ENCODE measurements around the gene ATRNL1. TPM values are rescaled to one million over a fixed set of nuclear protein-coding genes. Genes with fewer than 3 reads are reported as not detected.

ATRNL1 gene
- polyA plus RNA-seq, 3 donors, result 23.6 to 28.3 (median 26.8) TPM

DNA sequence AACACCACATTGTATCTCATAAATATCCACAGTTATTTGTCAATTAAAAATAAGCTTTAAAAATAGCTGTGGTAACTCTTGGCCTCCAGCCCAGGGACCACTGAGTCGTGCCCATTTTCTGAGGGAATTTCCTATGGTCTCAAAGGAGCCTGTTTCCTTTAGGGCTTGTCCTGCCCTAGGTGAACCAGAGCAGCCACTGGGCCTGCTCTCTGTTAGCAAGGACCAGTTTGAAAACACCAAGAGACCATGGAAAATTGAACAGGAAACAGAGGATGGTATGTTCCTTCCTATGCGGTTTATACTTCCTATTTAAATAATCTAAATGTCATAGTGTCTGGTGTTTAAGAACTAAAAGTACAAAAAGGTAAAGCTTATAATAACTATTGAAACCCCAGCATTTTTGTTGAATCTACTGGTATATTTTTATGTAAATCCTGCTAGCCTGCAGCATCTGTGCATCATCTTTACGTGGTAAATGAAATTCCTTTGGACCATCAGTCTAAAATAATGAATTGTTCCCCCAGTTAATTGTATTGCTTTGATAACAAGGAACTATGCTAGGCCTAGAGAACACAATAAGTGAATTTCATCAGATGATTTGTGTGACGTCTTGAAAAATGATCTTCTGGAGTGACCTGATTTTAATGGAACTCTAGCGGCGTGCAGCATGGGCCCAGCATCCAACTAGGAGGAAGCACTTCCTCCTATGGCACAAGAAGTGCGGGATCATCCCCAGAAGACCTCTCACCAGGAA lies 846.1 kb downstream of the ATRNL1 start:
- DNase-seq (ENCODE audit: low read depth in 3 of 3, low spot score in 2 of 3), result no peak

DNA sequence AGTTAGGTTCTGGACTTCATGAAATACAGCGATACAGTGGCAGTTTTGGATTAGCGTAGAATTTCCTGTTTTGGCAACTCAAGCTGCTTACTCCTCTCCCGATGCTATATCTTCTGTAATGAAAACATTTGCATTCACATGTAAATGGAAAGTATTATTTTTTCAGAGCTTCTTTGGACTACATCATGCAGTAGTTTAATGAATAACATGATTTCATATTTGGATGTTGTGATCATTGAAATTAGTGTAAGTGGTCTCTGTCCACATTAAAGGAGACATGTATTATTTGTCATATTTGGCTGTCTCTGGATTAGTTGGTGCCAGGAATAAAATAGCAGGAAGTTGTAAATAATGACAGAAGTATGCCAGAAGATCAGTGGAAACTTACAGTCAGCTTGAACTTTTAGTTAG lies 848.2 kb downstream of the ATRNL1 start:
- DNase-seq (ENCODE audit: low read depth in 3 of 3, low spot score in 2 of 3), result no peak

DNA sequence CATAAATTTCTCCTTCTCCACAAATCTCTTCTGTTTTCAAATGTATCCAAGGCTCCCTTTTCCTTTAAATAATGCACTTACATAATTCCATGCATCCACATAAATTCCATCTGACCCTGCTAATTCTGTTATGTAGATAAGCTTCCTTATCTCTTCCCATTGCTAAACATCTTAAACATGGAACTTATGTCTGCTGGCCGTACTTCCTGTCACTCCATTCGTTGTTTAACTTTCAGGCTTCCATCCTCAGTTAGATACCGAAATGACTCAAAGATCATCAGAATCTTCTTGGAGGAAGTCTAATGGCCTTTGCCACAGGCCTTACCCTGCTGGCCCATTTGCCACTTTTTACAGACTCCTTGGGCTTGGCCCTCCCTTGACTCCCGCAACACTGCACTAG lies 848.9 kb downstream of the ATRNL1 start:
- no peak for DNase-seq (ENCODE audit: low read depth in 3 of 3, low spot score in 2 of 3)

DNA sequence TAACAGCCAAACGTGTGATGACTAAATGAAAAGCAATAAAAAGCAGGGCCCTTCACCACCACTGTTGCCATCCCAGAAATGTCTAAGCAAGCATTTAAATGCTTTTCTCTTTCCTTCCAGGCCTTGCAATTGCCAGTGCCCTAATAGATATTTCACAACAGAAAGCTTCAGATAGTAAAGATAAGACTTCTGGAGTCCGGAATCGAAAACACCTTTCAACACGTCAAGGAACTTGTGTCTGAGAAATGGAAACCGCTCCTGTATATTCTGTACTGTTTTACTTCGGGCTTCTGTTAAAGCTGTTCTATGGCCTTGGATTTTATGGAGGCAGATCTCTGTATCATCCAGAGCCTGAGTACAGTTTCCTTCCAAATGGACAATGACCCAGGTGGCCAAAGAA lies 851.4 kb downstream of the ATRNL1 start:
- DNase-seq (ENCODE audit: low read depth in 3 of 3, low spot score in 2 of 3), result no peak

DNA sequence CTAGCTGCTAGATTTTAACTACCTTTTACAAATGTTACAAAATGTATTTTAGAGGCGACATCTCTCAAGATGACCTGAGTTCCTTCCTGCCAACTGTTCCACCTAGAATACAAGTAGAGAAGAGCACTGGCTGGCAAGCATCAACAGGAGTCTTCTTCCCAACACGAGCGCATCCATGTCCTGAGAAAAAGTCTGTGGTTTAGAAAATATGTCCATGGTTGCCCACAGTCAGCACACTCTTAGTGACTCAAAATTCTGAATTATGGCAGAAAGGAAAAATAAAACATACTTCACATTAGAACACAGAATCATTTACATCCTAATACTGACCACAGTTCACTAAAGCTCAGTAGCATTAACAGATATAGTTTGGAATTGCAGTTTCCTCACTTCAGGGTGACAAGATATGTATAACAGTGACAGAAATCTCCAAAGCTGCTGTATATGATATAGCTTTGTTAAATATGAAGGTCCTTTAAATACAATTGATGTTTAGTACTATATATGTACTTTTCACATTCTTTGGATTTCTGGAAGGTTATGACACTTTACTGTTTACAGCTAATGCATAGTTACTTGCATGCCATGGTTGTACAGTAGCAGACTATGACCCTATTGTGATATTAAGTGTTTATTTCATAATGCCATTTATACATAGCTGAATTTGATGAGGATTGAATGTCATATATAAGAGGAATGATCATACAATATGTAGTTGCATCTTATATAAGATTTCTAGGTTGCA lies 852.7 kb downstream of the ATRNL1 start:
- DNase-seq (ENCODE audit: low read depth in 3 of 3, low spot score in 2 of 3), result no peak

DNA sequence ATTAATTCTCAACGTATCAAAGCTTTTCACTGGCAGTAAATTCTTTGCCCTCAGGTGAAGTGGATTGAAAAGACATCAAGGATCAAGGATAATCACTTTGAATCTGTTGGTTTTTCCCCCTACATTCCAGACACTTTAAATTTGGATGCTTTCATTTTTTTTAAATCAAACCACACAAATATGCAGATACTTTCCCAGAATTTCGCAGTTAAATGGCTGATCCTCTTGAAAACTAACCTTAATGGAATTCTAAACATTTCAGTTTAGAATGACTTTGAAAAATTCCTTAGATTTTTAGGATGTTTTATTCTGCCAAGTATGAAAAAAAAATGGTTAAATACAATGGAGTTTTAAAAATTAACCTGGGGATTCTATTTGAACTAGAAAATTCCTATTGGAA lies 853.9 kb downstream of the ATRNL1 start:
- no peak for DNase-seq (ENCODE audit: low read depth in 3 of 3, low spot score in 2 of 3)

DNA sequence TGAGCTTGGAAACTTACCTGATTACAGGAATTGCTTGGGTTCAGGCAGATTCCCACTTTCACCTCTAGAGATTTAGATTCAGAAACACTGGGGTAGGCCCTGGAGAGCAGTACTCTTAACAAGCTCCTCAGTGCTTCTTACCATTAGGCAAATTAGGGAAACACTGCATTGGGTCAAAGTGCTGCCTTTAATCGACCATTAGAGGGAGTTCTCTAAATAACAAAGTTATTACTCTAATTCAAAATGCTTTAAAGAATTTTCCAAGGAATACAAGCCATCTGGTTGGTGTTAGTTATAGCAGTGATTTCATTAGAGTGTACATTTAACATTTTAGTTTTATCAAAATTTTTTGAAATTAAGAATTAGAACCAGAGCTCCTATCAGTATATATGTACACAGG lies 855.3 kb downstream of the ATRNL1 start:
- no peak for DNase-seq (ENCODE audit: low read depth in 3 of 3, low spot score in 2 of 3)

DNA sequence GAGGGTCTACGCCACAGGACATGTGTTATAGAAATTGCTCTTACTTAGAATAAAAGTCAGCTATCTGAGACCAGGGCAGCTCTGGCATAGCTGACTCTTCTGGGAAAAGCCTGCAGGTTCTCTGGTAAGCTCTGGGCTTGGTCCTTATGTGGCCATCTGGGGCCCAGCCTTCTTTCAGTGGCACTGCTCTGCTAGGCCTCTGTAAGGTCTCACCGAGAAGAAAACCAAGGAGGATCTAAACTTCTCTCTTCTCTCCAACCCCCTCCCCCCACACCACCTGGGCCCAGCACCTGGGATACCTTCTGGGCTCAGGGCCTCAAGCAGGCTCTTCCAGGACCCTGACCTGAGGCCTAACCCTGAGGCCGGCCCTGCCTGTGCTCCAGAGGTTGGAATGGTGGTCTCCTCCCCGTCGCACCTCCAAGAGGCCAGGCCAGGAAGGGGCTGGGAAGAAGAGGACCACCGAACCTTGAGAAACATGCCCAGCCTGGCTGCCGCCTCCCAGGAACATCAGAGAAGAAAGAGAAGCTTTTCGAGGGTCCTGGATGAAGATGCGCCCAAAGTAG lies 856.2 kb downstream of the ATRNL1 start:
- DNase-seq (ENCODE audit: low read depth in 3 of 3, low spot score in 2 of 3), result no peak

DNA sequence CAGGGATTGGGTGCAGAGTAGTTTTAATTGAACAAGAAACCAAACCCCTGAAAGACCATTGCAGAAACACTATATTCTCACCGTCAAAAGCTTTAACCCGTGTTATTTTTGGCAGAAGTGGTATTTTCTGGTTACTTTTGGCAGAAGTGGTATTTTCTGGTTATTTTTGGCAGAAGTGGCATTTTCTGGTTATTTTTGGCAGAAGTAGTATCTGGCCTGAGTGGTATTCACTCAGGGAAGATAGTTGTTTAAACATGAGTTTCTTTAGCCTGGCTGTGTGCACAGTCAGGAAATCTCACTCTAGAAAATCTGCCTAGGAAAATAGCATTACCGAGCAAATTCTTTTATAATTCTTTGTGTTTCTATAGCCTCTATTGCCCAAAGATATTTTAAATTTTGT lies 857.2 kb downstream of the ATRNL1 start:
- no peak for DNase-seq (ENCODE audit: low read depth in 3 of 3, low spot score in 2 of 3)

DNA sequence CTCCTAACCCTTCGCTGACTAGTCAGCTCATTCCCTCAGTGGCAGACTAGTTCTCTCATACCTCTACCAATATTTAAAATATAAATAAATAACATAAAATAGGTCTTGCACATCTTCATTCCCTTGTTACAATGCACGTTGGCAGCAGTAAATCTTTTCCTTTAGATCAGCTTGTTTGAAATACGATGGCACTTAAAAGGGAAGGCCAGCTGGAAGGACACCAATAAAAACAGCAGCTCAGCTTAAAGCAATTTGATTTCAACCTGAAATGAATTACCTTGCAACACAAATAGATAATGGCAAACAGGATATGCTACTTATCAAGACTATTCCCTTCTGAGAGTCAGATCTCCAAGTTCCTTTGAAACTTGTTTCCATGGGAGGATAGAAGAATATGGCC lies 858.1 kb downstream of the ATRNL1 start:
- no peak for DNase-seq (ENCODE audit: low read depth in 3 of 3, low spot score in 2 of 3)

DNA sequence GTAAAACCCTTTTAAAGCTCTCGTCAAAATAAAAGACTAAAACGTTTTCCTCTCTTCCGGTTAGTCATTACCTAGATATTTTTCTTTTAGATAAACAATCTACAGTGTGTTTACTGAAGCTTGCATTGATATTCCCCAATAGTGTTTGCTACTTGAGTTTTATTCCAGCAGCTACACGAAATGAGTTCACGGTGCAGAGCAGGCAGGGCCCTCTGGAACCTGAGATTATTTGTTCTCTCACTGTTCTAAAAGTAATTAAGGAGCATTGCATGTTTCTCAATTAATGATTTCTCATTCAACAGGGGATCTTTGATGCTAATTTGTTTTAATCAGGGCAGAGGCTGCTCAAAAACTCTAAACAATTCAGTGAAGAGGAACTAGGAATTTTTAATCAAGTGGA lies 860.1 kb downstream of the ATRNL1 start:
- DNase-seq (ENCODE audit: low read depth in 3 of 3, low spot score in 2 of 3), result no peak

DNA sequence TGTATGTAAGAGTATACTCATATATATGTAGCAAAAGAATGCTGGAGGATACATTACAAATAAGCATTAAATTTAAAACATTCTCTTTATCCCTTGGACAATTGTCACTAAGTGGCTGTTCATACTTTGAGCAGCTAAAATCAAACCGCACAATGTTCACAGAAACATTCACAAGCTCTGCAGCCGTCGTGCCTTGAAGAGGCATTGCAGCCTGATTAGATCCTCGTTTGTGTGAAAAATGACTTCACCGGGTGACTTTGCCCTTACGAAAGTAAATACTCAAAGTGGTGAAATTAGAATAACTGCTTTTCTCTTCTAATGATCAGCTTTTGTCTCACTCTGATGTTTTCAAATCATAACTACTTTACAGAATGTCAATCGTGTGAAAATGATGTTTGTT lies 860.8 kb downstream of the ATRNL1 start:
- DNase-seq (ENCODE audit: low read depth in 3 of 3, low spot score in 2 of 3), result no peak

DNA sequence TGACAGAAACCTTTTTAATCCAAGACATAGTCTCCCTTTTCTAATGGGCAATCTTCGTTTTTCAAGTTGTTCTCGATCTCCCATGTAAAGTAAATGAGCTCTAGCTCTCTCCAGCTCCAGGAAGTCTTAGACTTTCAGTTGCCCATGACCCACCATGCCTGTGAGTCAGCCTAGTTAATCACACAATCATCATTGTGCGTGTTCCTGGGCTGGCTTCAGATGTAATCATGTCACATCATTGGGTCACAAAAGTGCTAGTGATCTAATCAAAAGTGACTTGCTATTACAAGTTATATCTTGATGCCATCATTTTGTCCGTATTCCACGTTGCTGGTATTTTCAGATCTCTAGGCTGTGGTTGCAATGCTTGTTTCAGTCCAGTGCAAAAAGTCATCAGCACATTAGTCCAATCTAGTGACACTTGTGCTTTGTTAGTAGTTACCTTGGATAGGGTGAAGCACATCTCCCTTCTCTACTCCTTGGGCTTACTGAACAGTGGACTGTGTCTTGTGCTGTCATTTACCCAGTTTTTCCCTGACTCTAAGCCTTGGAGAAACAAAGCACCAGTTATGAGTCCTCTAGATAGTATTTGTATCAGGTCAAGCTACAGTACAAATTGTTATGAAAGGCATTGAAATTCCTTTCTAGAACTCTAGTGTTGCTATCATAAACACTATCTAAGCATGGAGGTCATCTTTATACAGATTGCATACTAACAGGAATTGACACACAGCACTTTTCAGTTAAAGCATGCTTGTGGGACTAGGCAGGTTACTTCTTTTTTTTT lies 863.3 kb downstream of the ATRNL1 start:
- no peak for DNase-seq (ENCODE audit: low read depth in 3 of 3, low spot score in 2 of 3)

DNA sequence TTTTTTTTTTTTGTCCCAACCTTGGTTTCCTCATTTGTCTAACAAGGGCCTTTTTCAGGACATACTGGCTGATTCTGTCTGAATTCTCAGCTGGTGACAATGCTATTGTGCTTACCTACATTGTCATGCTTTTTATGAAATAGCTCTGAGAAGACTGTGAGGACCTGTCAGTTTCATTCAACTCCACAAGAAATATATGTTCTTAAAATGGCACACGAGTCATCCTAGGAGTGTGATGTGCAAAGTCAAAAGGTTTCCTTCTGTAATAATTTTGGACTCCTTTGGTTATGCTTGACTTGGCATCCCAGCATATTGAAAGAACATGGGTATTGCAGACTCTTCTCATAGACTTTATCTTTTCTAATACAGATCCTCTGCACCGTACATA lies 863.8 kb downstream of the ATRNL1 start:
- no peak for DNase-seq (ENCODE audit: low read depth in 3 of 3, low spot score in 2 of 3)

DNA sequence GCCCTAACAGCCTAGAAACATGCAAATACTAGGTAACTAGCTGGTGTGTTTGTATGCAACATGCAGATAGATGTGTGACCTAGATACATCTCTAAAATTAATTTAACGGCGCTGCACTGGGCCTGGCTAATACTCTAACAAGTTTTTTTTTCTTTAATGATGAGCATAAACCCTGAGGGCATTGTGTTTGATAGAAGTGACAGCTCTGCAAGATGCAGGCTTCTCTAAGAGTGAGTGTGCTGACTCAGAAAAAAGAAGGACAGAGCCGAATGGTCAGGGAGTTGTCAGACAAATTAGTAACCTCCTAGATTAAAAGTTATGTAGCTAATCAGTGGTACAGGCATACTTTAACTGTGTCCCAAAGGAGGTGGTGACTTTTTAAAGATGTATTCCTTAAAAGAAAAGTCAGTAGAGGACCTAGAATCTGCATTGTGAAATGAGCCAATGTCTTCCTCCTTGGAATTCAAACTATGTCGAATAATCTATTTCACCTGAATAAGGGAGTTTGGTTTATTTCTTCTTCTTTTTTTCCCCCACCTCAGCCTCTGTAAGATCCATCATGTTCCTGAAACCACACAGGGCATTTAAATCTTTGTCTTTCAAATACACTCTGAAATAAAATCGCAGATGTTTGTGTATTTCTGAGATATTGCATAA lies 864.7 kb downstream of the ATRNL1 start:
- no peak for DNase-seq (ENCODE audit: low read depth in 3 of 3, low spot score in 2 of 3)

DNA sequence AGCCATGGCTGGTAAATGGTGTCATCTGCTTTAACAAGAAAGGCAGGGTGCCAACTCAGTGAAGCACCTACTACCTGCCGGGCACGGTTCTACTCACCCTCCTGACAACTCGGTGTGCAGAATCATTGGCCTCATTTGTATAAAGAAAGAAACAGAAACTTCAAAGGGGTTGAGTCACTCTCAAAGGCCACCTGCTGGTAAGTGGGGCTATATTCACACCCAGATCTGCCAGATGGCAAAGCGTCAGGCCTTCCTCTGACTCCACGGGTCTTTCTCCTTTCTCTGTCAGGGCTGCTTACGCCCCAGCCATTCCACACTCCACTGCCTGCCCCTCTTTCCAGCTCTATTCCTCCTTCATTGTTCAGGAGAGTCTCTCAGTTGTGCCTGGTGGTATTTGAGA lies 870.7 kb downstream of the ATRNL1 start:
- no peak for DNase-seq (ENCODE audit: low read depth in 3 of 3, low spot score in 2 of 3)

DNA sequence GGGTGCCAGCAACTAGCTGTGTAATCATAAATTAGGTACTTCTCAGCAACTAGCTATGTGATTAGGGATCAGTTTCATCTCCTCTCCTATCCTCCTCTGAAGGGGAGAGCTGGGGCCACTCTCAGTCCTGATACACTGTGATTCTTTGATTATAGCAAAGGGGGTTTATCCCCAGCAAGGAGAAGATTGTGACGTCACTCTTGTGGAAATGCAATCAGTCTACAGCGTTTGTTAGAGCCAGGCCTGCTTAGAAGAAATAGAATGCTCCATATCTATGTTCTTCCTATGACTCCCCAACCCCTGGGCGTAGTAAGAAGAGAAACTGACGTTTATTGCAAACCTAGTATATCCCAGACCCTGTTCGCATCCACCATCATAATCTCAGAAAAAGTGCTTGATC lies 871.7 kb downstream of the ATRNL1 start:
- no peak for DNase-seq (ENCODE audit: low read depth in 3 of 3, low spot score in 2 of 3)

DNA sequence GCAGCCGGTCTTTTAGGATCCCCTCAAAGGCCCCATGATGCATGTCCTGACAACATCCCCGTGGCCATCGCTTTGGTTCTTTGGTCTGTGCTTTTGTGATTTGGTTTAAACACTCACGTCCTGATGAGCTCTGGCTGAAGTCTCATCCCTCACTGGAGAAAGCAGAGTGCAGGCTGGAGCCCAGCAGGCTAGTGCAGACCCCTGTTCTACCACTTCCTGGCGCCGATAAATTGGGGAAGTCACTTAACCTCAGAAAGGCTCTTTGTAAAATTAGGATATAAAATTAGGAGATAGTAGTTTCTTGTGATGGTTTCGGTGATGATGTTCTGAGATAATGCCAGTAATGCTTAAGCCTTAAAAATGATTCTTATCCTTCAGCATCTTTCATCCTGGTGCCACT lies 872.2 kb downstream of the ATRNL1 start:
- DNase-seq (ENCODE audit: low read depth in 3 of 3, low spot score in 2 of 3), result no peak

DNA sequence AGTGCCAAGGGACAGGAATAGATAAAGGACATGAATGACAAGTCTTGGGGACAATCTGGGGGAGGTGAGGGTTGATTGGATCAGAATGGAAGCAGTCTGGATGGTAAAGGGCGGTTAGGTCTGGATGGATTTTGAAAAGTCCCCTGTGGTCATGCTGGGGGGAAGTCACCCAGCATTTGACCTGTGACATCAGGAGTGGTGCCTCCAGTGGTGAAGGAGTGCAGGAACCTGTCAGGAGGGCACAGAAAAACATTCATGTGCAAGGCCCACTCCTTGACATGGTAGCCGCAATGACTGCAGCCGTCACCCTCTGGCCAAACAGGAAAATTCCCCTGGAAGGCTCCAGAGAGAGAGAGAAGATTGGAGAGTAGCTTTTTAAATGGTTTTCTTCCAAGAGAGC lies 875.1 kb downstream of the ATRNL1 start:
- no peak for DNase-seq (ENCODE audit: low read depth in 3 of 3, low spot score in 2 of 3)

DNA sequence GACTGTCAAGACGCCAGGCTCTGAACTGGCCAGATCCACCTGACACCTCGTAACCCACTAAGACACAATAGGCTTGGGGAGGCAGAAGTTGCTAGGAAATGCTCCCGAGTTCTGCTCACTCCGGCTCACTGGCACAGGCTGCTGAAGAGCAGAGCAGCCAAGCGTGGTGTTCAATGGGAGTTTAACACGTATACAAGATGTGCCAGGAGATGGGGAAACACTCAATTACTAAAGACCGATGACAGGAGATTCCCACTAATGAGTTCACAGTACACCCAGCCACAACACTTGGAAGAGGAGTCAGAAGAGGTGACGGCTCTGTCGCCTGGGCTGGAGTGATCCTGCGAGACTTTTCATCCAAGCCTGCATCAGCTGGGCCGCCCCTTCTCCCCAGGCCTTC lies 876.4 kb downstream of the ATRNL1 start:
- no peak for DNase-seq (ENCODE audit: low read depth in 3 of 3, low spot score in 2 of 3)

DNA sequence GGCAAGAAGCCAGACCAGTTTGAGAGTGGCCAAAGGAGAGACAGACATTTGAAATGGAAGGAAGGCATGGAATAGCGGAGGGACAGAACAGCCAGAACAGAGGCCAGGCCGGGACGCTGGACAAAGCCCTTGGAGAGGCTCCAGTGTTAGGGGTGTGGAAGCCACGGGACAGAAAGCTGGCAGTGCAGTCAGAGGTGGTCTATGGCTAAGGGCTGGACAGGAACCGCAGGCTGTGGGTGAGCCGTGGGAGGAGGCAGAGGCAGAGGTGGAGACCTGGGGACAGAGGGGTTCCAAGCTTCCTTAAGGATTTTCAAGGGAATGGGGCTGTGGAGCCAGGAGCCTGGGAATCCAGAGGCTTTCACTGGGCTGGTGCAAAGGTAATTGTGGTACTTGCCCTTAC lies 878.8 kb downstream of the ATRNL1 start:
- DNase-seq (ENCODE audit: low read depth in 3 of 3, low spot score in 2 of 3), result no peak
